NCI-H2081 (cell line): Measurements from ENCODE around the gene ARL6IP4.
A peak's percentile ranks its signal among the peaks of the same experiment; 100 is the strongest.
"Not testable (repeated sequence)": the region's sequence is repeated elsewhere in the genome, so short reads cannot be mapped to it uniquely, and the experiment has no call there.

Experiments used
- DNase-seq, 2 experiments: peaks; one replicate each; lab custom pipeline; 2025; lab: John Stamatoyannopoulos, UW

Gene ARL6IP4

DNA sequence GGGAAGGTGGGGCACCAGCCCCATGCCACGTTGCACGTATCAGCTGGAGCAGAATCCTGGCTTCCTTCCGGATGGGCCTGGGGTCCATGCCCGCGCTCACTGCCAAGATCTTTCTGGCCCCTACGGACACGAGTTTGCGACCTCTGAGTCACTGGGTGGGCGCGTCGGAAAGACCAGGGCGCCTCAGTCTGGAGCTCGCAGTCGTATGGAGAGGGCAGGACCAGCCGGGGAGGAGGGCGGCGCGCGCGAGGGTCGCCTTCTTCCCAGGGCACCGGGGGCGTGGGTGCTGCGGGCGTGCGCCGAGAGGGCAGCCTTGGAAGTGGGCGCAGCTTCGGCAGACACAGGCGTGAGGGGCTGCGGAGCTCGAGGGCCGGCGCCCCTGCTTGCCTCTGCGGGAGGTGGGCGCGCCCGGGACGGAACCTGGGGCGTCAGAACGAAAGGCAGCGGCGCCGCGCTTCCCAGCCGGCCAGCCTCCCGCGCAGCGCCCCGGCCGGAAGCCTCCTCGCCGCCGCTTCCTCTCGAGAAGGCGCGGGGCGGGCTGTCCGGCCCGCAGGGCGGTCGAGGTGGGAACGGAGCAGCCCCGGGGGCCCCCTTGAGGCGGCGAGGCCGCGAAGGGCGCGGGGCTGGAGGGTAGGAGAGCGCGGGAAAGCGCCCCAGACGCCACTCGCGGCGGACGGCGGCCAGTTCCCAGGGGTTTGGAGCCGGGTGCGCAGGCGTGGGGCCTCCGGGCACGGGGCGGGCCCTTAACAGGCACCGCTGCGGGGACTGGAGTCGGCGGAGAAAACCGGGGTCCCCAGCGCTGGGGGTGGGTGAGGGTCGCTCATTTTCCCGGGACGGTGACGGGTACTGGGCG, at the start of gene ARL6IP4:
Gene ARL6IP4, plus strand, starts transcription at position 499 of the 853 bp plus-strand sequence. CDS start 459 bp downstream, outside the sequence.
- peak; percentile 52 to 71 for DNase-seq

- DNase-seq = no peak
Measured at GRCh38 chr12:122932207-122932606, 48.3 kb upstream of the ARL6IP4 start.

DNA sequence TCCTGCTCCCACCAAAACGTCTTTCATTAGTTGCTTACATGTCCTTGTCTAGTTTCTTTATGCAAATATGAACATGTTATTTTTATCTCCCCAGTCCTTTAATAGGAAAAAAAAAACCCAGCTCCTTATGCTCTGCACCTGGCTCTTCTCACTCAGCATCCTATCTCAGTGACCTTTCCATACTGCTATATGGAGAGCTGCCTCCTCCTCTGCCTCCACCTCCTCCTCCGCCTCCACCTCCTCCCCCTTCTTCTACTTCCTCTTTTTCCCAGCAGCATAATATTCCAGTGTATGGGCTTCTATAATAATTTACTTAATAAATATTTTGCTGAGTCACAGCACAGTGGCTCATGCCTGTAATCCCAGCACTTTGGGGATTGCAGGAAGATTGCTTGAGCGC, 45.8 kb upstream of the ARL6IP4 start:
- DNase-seq = no peak

GRCh38 chr12:122935318-122935717, 45.2 kb upstream of the ARL6IP4 start:
- DNase-seq = no peak

GRCh38 chr12:122937622-122938091, 42.8 kb upstream of the ARL6IP4 start:
- DNase-seq = no peak

DNA sequence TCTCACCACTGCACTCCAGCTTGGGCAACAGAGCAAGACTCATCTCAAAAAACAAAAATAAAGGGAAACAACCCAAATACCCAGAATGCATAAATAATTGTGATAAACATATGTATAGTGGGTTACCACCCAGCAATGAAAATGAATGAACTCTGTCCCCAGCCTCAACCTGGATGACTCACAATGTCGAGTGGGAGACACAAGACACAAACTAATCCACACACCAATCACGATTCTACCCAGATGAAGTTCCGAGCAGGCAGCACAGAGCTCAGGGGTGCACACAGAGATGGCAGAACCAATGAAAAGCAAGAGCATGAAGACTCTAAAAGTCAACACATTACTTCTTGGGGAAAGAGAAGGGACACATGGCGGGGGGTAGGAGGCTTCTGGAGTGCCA, 41.4 kb upstream of the ARL6IP4 start:
- DNase-seq = no peak

DNA sequence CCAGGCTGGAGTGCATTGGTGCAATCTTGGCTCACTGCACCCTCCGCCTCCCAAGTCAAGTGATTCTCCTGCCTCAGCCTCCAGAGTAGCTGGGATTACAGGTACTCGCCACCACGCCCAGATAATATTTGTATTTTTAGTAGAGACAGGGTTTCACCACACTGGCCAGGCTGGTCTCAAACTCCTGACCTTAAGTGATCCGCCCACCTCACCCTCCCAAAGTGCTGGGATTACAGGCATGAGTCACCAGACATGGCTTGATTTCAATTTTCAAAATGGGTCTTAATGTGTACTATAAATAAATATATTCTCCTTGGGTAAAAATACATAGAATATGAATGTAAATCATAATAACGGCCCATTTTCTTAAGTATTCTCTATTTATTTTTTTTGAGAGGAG, 39.1 kb upstream of the ARL6IP4 start:
- DNase-seq = not testable (repeated sequence)

GRCh38 chr12:122942637-122943036, 37.8 kb upstream of the ARL6IP4 start:
- DNase-seq = no peak

DNA sequence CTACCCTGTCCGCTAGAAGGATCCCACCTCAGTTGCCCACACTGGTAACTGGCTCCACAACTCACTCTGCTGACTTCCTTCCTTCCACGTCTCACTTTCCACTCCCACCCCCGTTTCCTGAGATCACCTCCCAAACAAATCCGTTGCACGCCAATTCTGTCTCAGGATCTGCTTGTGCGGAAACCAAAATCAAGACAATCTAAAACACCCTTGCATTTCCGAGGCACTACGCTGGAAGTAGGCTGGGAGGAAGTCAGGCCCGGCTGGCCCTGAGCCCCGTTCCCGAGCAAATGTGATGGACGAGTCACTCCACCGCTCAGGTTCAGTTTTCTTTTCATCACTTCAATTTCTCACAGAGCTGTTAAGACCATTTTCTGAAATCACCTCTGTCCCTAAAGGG, 37.3 kb upstream of the ARL6IP4 start:
- DNase-seq = no peak

- DNase-seq = no peak
Measured at GRCh38 chr12:122944605-122945592, 35.6 kb upstream of the ARL6IP4 start.

GRCh38 chr12:122946690-122947341, 33.7 kb upstream of the ARL6IP4 start:
- DNase-seq = no peak

- DNase-seq = no peak
Measured at GRCh38 chr12:122947352-122947792, 33.1 kb upstream of the ARL6IP4 start.

GRCh38 chr12:122948605-122949004, 31.9 kb upstream of the ARL6IP4 start:
- no peak for DNase-seq

- no peak for DNase-seq
Measured at GRCh38 chr12:122949405-122949804, 31.1 kb upstream of the ARL6IP4 start.

GRCh38 chr12:122949816-122950675, 30.4 kb upstream of the ARL6IP4 start:
- no peak for DNase-seq

DNA sequence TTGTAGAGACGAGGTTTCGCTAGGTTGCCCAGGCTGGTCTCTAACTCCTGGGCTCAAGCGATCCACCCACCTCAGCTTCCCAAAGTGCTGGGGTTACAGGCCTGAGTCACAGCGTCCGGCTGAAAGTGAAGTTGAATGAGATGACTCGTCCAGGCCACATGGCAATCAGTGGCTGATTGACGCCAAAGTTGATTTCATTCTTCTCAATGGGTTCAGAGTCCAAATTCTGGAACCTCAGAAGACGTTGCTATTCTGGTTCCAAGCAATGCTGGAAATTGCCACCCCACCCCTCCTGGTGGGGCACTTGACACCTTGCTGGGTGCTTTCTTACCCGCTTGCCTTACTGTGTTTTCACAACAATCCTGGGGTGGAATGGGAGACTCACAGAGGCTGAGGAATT, 29.1 kb upstream of the ARL6IP4 start:
- DNase-seq = no peak

DNA sequence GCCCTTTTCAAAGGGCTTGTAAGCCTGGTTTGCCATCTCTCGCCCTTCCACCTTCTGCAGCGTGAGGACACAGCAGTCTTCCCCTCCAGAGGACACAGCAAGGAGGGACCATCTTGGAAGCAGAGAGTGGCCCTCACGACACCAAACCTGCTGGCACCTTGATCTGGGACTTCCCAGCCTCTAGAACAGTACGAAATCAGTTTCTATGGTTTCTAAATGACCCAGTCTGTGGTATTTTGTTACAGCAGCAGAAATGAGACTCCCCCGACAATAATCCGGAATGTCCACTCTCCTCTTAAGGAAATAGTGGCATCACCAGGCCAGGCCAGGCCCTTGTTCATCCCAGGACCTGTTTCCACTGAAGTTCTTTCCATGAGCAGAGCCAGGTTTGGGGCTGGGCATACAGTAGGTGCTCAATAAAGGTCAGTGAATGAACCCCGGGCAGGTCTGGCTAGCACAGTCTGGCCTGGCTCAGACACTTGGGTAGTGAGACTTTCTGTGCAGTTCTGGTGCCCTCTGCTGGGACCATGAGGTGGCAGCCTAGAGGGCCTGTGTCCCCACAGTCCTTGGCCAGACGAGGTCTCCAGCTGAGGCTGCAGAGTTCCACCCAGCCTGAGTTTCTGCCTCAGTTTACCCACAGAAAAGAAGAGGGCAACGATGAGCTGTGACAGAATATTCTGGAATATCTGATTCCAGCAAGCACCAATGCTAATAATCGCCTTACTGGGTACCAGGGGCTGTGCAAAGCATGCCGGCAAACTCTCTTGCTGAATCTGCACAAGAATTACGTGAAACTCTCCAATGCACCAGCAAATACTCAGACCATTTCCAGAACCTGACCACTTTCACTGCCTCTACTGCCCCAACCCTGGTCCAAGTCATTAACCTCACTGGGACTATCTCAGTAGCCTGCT, 28.2 kb upstream of the ARL6IP4 start:
- DNase-seq = peak; percentile 63 to 66

DNA sequence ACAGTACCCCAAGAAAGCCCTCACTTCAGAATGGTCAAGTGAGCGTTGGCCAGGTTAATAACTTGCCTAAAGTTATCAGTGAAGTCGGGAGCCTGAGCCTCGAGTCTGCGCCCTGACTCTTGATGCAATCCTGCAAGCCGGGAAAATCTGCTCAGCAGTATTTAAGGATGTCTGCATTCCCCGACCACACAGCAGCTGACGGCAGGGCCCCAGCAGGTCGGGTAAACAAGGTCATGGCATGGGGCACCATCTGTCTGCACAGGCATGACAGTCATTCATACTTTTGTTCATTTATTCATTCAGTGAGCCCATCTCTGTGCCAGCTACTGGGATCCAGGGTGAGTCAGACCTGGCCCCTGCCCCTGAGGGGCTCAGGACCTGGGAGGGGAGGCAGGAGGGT, 25.3 kb upstream of the ARL6IP4 start:
- no peak for DNase-seq

DNA sequence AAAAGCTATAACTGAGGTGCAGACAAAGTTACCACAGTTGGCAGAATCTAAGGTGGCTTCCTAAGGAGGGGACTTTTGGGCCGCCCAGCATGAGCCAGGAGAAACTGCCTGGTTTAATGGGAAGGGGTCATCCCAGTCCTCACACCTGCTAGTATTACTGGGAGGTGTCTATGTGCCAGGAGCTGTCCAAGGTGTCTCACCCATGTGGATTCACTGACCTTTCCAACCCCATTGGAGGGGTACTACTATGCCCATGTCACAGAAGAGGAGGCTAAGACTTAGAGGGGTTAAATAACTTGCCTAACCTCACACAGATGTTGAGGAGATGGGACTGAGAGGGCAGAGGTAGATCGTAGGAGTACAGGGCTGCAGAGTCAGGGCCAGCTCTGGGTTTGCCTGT, 24.4 kb upstream of the ARL6IP4 start:
- DNase-seq = no peak
